ENCODE measurements around the gene CDX4. TPM values are rescaled to one million over a fixed set of nuclear protein-coding genes. Genes with fewer than 3 reads are reported as not detected.

Gene CDX4, protein sequence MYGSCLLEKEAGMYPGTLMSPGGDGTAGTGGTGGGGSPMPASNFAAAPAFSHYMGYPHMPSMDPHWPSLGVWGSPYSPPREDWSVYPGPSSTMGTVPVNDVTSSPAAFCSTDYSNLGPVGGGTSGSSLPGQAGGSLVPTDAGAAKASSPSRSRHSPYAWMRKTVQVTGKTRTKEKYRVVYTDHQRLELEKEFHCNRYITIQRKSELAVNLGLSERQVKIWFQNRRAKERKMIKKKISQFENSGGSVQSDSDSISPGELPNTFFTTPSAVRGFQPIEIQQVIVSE
- not detected in 5 replicates for total RNA-seq (2022; extraction: Qiagen RNA extraction; ENCODE audit: low read depth)

GRCh38 chrX:73446831-73447230 is at the start of gene CDX4:
CDX4 (plus strand) TSS chrX:73447053; CDS start chrX:73447254, 201 bp downstream.

Other genes starting within 250 kb of the CDX4 start
- gene NAP1L2, start 232.2 kb upstream of the CDX4 start, total RNA-seq (2022; extraction: Qiagen RNA extraction; ENCODE audit: low read depth), result 1.2 to 1.3 TPM (median 1.3 TPM) in 5 replicates
- 4.3 to 5.8 TPM (median 4.7 TPM) in 5 replicates for gene CHIC1, start 116.1 kb downstream of the CDX4 start, total RNA-seq (2022; extraction: Qiagen RNA extraction; ENCODE audit: low read depth)